T-helper 1 cell (primary cell): ENCODE measurements around the gene MAST4.

Source experiments
- DNase-seq, 5 donors: peaks; one replicate each; pipeline ENCODE4 v3.0.0-alpha.2; 2012 to 2020

MAST4 gene

DNA sequence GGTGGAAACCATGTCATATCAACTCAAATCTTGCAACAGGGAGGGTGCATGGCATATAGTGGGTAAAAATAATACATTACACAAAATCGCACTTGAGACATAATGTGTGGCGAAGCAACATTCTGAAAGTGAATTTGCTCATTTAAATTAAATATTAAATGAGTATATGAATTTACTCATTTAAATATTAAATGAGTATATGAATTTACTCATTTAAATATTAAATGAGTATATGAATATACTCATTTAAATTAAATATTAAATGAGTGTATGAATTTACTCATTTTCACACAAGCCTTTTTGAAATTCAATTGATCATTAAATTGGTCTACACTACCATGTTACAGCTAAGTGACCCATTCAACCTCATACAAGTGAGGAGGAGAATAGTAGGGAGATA is 10.5 kb downstream of the MAST4 start:
- DNase-seq: no peak

DNA sequence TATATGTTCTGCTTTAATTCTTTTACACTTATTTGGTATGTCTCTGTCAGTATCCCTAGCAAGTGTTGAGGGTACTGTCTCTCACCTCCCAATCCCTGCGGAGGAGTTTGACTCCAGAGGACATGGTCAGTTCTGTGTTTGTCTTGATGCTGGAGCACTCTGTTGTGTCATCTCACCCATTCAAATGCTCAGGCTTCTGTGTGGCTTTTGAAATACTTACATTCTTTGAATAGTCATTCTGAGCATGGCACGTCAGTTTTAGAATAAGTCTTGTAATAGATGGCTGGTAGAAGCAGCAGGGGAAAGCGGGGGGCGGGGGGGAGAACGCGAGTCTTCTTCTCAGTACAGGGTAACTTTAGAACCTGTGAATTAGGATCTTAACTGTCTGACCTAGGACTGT is 12.3 kb downstream of the MAST4 start:
- DNase-seq: peak in 1 of 5 donors; percentile 36

DNA sequence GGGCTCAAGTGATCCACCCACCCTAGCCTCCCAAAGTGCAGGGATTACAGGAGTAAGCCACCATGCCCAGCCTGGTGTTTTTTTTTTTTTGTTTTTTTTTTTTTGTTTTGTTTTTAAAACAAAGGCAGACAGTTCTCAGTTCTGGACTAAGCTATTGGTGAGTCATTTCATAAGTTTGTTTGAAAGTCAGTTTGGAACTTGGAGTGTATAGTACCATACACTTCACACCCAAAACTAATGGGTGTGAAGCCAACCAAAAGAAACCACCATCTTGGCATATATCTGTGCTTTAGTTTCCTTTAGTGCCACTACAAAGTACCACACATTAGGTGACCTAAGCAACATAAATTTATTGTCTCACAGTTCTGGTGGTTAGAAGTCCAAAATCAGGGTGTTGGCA is 13.4 kb downstream of the MAST4 start:
- peak in 1 of 5 donors; percentile 63 for DNase-seq

DNA sequence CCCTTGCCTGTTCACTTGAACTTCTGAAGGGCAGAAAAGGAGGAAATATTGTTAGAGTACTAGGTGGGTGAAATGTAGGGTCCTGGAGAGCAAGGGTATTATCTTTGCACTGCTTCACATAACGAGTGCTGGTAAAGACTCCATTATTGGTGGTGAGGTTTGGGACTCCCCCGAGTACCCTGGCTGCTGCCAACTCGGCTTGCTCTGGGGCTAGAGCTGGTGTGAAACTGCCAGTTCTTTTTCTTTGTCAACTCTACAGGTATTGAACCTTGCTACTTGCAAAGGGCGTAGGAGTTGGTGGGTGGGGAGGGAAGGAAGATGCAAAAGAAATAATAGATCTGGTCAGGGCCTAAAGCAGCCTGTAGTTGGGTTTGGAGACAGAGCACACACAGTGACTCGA is 16.0 kb downstream of the MAST4 start:
- DNase-seq: peak in 1 of 5 donors; percentile 12

DNA sequence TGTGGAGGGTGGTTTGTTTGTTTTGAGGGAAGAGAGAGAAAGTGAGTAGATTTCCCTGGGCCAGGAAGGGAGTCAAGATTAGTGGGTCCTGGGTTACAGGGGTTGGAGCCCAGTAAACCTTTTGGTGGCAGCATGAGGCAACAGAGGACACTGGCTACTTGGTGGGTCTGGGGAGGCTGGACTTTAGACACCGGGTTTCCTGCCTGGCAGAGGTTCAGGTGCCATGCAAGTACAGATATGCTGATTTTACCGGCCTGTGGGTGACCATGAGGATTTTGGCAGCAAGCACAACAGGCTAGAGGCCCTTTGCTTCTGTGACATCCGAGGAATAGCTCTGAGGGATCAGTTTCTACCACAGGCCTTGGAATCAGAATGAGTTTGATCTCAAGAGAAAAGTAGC is 18.9 kb downstream of the MAST4 start:
- DNase-seq: no peak

DNA sequence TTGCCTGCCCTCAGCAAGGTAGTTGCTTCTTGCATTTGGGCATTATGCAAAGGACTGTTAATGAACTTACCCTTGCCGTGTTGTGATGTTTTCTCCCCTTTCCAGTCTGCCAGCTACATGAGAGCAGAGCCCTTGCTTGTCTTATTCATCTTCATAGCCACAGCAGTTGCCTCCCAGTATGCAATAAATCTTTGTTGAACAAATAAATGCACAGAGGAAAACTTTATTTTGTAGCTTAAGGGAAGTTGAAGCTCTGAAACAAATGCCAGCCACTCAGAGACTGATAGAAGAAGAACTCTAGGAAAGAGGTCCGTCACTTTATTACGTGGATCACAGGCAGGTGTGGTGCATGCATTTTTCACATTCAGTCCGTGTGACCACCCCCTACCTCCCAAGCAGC is 19.7 kb downstream of the MAST4 start:
- no peak for DNase-seq

DNA sequence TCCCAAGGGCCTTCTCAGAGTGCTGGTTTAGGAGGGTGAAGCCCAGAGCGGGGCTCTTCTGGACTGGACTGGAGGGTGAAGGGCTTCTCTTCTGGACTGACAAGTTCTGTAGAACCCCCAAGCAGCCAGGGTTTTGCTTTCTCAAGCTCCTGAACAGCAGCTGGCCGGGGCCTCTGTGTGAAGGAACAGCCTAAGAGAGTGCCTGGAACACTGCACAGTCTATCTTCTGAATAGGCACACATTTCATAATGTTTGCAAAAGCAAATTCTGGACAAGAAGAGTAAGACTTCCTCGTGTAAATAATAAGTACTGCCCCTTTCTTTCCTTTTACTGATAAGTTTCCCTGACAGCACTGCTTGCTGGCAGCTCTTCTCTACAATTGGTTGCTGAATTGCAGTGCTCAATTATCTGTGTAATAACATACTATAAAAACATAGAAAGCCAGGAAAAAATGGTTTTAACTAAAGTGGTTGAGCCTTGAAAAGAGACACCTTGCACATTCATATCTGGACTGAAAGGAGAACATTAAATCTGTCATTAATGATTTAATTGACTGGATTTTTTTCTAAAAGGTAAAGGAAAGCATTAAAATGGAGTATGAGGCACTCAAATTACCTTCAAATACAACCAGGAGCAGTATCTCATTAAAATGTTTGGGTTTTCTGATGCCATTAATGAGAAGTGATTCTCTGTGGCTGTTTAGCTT is 20.5 kb downstream of the MAST4 start:
- DNase-seq: no peak

DNA sequence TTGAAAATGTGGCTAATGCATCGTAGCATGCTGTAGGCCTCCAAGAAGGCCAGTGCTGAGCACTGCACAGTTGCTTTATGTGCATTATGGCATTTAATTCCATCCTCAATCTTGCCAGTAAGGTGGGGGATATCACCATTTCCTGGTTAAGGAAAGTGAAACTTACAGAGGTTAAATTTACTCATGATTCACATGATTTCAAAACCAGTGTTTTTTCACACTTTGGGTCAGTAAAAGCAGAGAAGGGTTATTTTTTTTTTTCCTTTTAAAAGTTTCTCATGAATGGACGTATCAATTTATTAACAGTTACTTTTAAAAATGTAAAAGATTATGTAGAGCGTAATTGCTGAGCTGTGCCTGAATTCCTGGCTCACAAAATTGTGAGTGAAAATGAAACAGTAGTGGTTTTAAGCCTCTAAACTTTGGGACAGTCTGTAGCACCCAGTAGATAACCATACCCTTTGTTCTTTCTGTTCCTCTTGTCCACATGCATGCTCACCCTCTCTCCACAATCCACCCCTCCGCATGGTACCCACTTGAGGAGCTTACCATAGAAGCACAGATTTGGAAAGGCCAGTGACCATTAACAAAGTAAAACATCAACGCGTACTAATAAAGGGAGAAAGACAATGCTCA is 21.2 kb downstream of the MAST4 start:
- peak in 1 of 5 donors; percentile 53 for DNase-seq

DNA sequence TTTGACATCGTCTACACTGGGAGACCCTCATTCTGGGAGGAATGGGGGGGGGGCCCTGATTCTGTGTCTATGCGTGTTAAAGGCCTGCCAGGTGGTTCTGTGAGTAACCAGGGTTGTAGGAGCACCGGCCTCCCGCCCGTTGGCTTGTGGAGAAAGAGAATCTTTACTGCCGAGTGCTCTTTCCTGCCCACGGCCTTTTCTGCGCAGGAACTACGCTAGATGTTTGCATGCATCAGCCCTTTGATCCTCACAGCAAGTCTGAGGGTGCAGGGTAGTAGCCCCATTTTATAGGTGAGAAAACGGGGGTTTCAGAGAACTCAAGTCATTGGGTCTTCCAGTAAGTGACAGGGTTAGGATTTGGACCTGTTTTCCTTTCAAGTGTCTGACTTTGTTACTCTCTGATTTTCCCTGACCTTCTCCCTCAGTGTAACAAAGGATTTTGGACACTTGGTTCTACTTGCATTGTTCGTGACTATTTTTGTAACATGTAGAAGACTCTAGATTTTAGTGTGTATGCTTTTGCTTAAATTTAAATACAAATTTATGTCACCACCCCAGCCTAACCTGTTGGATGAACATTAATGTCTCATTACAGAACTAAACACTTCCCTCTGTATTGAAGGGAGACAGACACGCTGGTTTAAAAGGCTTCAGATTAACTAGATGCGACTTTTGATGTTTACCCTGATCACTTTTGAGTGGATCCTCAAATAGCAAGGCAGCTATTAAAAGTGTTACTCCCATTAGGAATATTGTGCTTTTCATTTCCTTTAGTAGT is 22.0 kb downstream of the MAST4 start:
- DNase-seq: peak in 1 of 5 donors; percentile 58

DNA sequence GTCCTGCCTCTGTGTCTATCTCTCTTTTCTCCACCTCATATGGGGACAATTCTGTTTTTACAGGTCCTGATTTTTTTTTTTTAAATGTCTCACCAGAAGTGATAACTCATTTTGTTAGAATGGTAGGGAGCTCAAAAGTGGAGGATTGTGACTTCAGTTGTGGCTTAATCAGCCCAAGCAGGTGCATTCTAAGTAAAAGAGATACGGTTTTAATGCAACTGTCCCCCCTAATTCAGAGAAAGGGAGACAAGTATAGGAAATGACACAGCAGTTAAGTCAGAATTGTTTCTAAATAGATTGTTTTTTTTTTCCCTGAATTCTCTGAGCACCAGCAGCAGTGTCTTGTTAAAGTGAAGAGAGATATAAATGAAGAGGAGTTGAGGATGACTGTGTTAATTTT is 24.5 kb downstream of the MAST4 start:
- peak in 1 of 5 donors; percentile 77 for DNase-seq

DNA sequence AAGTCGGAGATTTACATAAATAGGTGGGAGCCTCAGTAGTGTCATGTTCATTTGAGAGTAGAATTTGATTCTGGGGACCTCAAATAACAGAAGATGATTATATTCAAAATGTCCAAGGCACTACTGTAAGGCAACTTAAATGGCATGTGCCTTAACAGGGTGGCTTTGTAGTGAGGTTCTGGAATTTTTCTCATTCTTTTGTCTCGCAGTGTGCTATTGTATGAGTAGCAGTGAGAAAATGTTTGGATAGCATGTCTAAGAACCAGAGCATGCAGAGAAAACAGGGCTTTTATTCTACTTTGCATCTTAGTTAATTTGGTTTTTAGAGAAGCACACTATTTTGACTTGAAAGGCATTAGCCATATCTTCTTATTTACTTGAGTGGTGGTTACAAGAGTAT is 25.0 kb downstream of the MAST4 start:
- DNase-seq: no peak

DNA sequence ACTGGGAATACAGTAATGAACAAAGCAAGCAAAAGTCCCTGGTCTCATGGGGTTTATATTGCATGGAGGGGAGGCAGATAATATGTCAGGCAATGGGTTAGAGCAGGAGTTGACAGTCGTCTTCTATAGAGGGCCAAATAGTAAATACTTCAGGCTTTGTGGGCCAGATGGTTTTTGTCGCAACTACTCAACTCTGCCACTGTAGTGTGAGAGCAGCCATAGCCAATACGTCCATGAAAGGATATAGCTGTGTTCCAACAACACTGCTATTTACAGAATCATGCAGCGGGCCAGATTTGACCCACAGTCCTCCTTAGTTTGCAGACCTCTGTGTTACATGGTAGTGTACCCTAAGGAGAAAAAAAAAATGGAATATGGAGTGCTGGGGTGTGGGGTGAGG is 25.5 kb downstream of the MAST4 start:
- no peak for DNase-seq

DNA sequence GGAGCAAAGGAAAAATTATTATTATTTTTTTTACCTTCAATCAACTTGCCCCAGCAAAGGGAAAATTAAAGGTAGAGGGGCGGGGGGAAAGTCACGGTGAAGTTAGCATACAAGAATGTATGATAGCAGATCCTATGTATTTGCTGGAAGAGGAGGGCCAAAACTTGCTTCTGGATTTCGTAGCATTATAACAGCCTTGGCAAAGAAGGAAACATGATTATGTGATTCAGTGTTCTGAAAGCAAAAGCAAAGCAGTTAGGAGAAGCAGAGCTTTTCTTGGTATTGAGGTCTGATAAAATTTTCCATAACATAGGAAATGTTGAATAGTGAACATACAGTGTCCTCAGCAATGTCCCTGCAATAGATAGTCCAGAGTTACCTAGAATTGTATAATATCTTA is 32.4 kb downstream of the MAST4 start:
- no peak for DNase-seq

DNA sequence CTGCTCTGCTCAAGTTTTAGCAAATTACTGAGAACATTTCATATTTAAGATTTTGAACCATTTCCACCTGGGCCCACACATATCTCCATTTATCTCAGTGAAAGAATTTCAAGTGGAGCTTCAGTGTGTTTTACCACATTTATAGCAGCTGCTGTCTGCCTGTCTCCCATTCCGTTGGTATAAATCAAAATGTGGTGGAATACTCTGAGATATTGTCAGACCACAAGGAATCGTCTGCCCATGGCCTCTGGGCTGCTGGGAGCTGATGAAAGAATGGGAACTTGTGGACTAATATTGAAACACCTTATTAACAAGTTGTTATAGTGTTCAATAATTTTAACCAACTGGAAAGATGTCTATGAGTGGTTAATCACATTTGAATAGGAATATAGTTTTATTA is 33.3 kb downstream of the MAST4 start:
- no peak for DNase-seq

DNA sequence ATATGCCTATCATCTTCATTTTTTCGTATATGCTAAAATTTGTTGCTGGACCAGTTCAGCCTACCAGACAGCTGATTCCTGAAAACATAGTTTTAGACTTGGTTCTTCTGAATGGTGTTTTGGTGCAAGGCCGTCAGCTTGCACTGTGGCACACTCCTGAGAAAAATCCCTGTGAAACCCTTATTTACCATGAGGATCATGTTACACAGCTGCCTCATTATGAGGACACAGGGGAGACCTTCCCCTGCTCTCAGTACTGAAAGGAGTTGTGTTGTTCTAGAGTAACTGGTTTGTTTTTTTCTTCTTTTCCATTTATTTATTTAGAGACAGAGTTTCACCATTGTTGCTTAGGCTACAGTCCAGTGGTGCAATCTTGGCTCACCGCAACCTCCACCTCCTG is 37.6 kb downstream of the MAST4 start:
- no peak for DNase-seq

DNA sequence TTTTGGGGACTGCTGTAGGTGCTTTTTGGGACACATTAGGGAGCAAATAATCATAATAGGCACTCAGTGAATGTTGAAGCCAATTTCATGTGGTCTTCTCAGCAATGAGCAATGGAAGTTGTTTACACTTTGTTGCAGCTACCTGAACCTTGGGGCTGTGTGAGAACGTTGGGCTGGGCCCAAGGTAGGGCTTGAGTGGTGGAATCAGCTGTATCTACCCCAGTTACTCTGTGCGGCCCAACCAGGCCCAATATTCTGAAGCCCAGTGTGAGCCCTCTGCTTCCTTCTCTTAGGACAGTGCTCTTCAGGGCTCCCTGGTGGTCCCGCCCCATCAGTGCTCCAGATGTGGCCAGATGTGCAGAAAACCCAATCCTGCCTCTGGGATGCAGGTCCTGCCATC is 38.4 kb downstream of the MAST4 start:
- no peak for DNase-seq

DNA sequence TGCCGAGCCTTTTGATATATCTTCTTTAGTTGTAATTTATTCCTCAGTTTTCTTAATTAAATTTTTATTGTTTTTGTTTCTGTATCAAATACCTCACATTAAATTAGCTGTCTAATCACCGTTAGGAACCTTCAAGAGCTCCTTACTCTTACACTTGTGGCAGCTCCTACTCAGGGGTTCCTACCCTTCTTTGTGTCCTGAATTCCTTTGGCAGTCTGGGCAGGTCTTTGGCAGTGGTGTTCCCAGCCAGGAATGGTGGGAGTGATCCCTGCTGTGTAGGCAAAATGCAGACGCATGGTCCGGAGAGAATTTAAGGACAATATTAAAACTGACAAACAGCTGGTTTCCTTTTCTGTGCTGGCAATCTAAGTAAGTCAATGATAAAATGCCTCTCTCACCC is 41.8 kb downstream of the MAST4 start:
- no peak for DNase-seq

DNA sequence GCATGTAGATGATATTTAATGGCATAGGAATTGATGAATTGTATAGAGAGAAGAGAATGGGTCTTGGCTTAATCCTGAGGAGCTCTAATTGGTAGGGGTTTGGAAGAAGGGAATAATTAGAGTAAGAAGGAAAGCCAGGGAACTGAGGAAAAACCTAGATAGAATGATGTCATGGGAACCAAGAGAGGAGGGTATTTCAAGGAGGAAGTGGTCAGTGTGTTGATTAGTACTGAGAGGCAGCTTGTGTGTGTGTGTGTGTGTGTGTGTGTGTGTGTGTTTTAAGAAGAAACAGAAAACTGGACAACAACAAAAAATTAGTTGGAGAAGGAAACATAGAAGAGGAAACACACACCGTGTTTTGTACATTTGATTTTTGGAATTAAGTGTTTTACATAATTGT is 42.8 kb downstream of the MAST4 start:
- no peak for DNase-seq

DNA sequence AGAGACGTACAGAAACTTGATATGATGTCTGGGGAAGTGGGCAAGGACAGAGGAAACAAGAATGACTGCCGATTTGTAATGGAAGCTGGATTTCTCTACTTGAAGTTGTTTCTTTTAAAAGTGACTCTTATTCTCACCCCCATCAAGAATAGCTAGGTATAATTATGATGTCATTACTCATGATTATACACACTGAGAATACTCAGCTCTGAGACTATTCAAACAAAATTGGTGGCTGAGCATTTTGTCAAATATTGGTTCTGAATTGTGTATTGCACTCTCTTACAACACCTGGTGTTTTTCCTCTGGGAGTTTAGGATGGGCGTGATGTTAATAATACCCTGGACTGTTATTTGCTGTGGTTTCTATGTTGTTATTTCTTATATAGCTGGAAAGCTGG is 46.3 kb downstream of the MAST4 start:
- DNase-seq: no peak

DNA sequence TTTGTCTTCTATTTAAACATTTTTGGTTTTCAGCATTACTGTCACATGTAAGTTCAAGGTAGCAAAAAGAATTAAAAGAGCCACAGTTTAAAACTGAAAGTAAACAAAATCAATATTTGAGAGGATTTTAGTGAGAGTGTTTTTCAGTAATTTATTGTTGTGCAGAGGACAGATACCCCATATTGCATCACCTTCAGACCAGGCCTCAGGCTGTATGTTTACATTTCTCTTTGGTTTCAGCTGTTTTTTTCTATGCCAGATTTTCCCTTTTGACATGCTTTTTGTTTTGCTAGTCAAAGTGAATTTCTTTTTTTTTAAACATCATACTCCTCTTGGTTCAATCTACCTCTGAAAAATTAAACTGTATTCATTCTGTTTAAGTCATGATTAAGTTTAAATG is 47.2 kb downstream of the MAST4 start:
- DNase-seq: no peak

DNA sequence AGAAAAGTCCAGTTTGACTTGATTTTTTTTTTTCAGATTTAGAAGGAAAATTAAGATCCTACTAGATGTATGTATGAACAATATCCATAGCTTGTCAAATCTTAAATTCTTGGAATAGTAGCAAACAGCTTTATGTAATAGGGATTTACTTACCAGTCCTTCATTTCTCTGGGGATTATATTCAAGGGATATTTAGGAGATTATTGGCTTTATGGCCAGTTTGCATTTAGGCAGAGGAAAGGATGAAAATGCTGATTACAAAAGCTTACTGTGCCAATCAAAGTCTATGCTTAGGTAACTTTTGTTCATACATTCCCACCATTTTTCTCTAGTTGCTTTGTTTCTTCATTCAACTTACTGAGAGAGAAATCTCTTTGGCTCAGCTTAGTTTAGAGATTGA is 47.9 kb downstream of the MAST4 start:
- no peak for DNase-seq

DNA sequence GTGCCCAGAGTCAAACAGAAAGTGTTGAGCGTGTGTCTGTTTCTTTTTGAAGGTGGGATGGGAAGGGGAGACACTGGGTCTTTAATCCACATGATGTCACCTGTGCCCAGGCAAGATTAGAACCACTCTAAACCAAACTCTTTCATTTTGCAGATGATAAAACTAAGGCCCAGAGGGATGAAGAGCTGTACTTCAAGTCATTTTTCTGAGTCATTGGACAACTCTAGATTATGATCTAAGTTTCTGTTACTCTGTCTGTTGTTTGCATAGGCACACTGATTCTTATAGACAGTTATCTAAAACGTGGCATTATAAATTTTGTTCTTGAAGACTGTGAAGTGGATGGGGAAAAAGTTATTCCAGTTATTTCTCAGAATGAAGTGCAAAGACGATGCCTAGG is 48.8 kb downstream of the MAST4 start:
- no peak for DNase-seq

DNA sequence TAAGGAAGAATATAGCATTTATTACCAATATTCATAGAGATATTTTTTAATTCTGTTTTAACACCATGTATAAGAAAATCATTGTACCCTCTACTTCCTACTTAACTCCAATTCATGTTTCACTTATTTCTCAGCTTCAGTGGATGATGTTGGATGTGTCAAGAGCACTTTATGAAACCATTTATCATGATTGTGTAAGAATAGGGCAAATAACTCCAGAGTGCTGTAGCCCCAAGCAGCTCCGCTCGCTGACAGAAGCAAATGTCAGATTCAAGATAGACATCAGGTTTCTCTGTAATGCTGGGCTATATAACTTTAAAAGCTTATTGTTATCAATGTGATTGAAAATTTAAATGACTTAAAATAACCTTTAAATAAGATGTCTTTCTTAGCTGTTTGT is 50.4 kb downstream of the MAST4 start:
- no peak for DNase-seq
